Fibroblast of lung (primary cell): ENCODE results near the gene FKBP1A. TPM values are rescaled to one million over a fixed set of nuclear protein-coding genes. Genes with fewer than 3 reads are reported as not detected.

Experiments used
- DNase-seq, 2 donors: peaks; one replicate each; pipeline versions ENCODE4 v3.0.0 to v3.0.0-alpha.2; 2010; ENCODE audit warnings: low read depth in 2 of 2
- H2AFZ ChIP-seq: 2 replicates; pipeline ENCODE4 v1.5.1; 2012; ENCODE audit warnings: low read length, control low read depth, inconsistent platforms
- H3K27ac ChIP-seq: 2 replicates; pipeline ENCODE4 v1.5.1; 2011; ENCODE audit warnings: low read length, control low read depth; ENCODE audit not compliant: insufficient read depth
- H3K27me3 ChIP-seq: 2 replicates; pipeline ENCODE4 v1.5.1; 2011; ENCODE audit warnings: mild to moderate bottlenecking, low read length; ENCODE audit not compliant: control insufficient read depth, insufficient read depth
- H3K36me3 ChIP-seq: 2 replicates; pipeline ENCODE4 v1.5.1; 2011; ENCODE audit warnings: low read length; ENCODE audit not compliant: control insufficient read depth, insufficient read depth
- H3K4me1 ChIP-seq: 2 replicates; pipeline ENCODE4 v1.5.1; 2011; ENCODE audit warnings: low read length; ENCODE audit not compliant: control insufficient read depth, insufficient read depth; ENCODE audit errors: extremely low read depth
- H3K4me2 ChIP-seq: 2 replicates; pipeline ENCODE4 v1.5.1; 2011; ENCODE audit warnings: low read length, control low read depth; ENCODE audit not compliant: insufficient read depth; ENCODE audit errors: extremely low read depth
- H3K4me3 ChIP-seq, 4 experiments: fragments of 200-600 bp in 1 of 4; sonication (generic) in 1 of 4; replicated peaks in 1 of 4; 2 replicates each; pipeline ENCODE4 v1.5.1; 2011 to 2016; ENCODE audit warnings: low read length in 4 of 4, low read depth in 3 of 4, mild to moderate bottlenecking in 3 of 4, control low read depth in 2 of 4, inconsistent platforms in 1 of 4, mixed read lengths in 1 of 4; ENCODE audit not compliant: insufficient read depth in 1 of 4; ENCODE audit errors: control extremely low read depth in 1 of 4
- H3K79me2 ChIP-seq: 2 replicates; pipeline ENCODE4 v1.5.1; 2012; ENCODE audit warnings: mild to moderate bottlenecking, low read length, inconsistent platforms; ENCODE audit not compliant: control insufficient read depth, insufficient read depth
- H3K9ac ChIP-seq: 2 replicates; pipeline ENCODE4 v1.5.1; 2011; ENCODE audit warnings: mild to moderate bottlenecking, low read length, control low read depth; ENCODE audit not compliant: insufficient read depth
- H3K9me3 ChIP-seq: 2 replicates; pipeline ENCODE4 v1.5.1; 2012; ENCODE audit warnings: low read depth, low read length; ENCODE audit not compliant: control insufficient read depth, insufficient read depth
- H4K20me1 ChIP-seq: 2 replicates; pipeline ENCODE4 v1.5.1; 2011; ENCODE audit warnings: low read length; ENCODE audit not compliant: control insufficient read depth, insufficient read depth; ENCODE audit errors: extremely low read depth
- EZH2 ChIP-seq: IDR thresholded peaks from 2 replicates; pipeline ENCODE4 v1.5.1; 2012; ENCODE audit warnings: low read length, control low read depth, mild to moderate bottlenecking; ENCODE audit errors: missing control alignments
- polyA plus RNA-seq, 2 donors: library from polyadenylated mRNA; depleted of rRNA in 1 of 2; stranded (reverse) in 1 of 2; unstranded in 1 of 2; fragments of >200 nt; gene quantifications; 2 replicates each; pipeline ENCODE4 v1.2.1, GENCODE V29; 2011 to 2012; ENCODE audit warnings: missing spikeins in 1 of 2
- total RNA-seq: library from RNA; depleted of rRNA; stranded (reverse); fragments of >200 nt; gene quantifications from 2 replicates; pipeline ENCODE4 v1.2.1, GENCODE V29; 2014
- TF ChIP-seq, protein P1 (sequence below), 2 donors: IDR thresholded peaks in 1 of 2; conservative IDR thresholded peaks in 1 of 2; 1 replicate in 1 of 2; 2 replicates in 1 of 2; pipeline ENCODE4 v1.5.1; 2011 to 2012; ENCODE audit warnings: low read length in 2 of 2, control low read depth in 1 of 2, inconsistent platforms in 1 of 2, low read depth in 1 of 2, mild to moderate bottlenecking in 1 of 2

FKBP1A gene
- total and polyA plus RNA-seq, 2 donors (not counting 1 experiment from before 2014, with no cell fraction given) = 120 to 440 TPM

- TF ChIP-seq, protein P1, sequence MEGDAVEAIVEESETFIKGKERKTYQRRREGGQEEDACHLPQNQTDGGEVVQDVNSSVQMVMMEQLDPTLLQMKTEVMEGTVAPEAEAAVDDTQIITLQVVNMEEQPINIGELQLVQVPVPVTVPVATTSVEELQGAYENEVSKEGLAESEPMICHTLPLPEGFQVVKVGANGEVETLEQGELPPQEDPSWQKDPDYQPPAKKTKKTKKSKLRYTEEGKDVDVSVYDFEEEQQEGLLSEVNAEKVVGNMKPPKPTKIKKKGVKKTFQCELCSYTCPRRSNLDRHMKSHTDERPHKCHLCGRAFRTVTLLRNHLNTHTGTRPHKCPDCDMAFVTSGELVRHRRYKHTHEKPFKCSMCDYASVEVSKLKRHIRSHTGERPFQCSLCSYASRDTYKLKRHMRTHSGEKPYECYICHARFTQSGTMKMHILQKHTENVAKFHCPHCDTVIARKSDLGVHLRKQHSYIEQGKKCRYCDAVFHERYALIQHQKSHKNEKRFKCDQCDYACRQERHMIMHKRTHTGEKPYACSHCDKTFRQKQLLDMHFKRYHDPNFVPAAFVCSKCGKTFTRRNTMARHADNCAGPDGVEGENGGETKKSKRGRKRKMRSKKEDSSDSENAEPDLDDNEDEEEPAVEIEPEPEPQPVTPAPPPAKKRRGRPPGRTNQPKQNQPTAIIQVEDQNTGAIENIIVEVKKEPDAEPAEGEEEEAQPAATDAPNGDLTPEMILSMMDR (conservative IDR thresholded peaks at IDR 0.05 in 1 of 2, IDR thresholded peaks at IDR 0.05 in 1 of 2; ENCODE audit: low read depth in 1 of 2, low read length in 2 of 2) = no peak
- no peak for TF ChIP-seq EZH2
- H4K20me1 ChIP-seq = peaks cover 3% of the 10 kb centered on the region
- H3K4me1 ChIP-seq = peaks cover 3% of the 10 kb centered on the region
These were observed 9.0 kb downstream of the FKBP1A start for GRCh38 chr20:1383623-1384404.

GRCh38 chr20:1382670-1383069, 10.2 kb downstream of the FKBP1A start:
- Histone ChIP-seq H3K27me3 (no peaks in the 10 kb centered on the region), H3K9ac (no peak overlapping the region), H3K4me2 (peak overlapping the region; percentile 0), H3K9me3 (no peaks in the 10 kb centered on the region), H3K27ac (peak overlapping the region; percentile 11), H4K20me1 (peaks cover 3% of the 10 kb centered on the region), H3K36me3 (no peaks in the 10 kb centered on the region), H2AFZ (no peak overlapping the region), H3K79me2 (peaks cover 94% of the 10 kb centered on the region), H3K4me3 (no peak overlapping the region), H3K4me1 (peaks cover 2% of the 10 kb centered on the region)
- TF ChIP-seq, protein P1 (conservative IDR thresholded peaks at IDR 0.05 in 1 of 2, IDR thresholded peaks at IDR 0.05 in 1 of 2; ENCODE audit: low read depth in 1 of 2, low read length in 2 of 2) = no peak
- no peak for TF ChIP-seq EZH2
- DNase-seq = peak in 1 of 2 donors; percentile 45

More at GRCh38 chr20:1383623-1384404, 9.0 kb downstream of the FKBP1A start:
- no peak overlapping the region for H3K27ac ChIP-seq
- DNase-seq = no peak
- H2AFZ ChIP-seq = no peak overlapping the region
- no peak overlapping the region for H3K9ac ChIP-seq
- no peak overlapping the region for H3K4me2 ChIP-seq
- H3K27me3 ChIP-seq = no peaks in the 10 kb centered on the region
- no peaks in the 10 kb centered on the region for H3K9me3 ChIP-seq
- H3K79me2 ChIP-seq = peaks cover 94% of the 10 kb centered on the region
- H3K4me3 ChIP-seq = no peak overlapping the region
- no peaks in the 10 kb centered on the region for H3K36me3 ChIP-seq

DNA sequence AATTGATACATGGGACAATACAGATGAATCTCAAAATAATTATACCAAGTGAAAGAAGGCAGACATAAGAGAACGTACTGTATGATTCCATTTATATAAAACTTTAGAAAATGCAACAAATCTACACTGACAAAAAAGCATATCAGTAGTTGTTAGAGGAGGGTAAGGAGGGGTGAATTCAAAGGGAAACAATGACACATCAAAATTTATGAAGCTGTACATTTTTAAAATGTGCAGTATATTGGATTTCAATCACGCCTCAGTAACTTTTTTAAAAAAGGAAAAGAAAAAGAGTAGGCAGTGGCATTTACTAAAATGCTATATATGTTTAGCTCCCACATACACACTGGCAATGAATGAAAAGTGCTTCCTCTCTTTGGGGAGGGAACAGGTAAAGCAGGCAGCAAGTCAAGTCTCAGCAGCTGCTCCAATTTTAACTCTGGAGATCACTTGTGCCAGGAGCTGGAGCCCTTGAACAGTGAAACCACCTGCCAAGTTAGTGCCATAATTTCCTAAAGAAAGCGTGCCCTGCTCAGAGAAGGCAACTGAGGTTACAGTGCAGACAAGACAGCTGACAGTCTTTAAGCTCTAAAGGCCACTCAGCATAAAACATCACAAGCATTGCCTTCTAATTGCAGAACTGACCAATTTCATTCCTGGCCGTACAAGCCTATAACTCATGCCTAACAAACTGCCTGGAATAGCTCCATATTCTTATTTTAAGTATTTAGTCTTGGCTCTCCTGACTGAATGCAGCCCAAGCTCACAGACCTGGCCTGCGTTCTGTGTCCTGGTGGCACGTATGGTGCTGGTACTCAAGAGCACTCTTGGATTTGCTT, 10.9 kb downstream of the FKBP1A start:
- peaks cover 3% of the 10 kb centered on the region for H4K20me1 ChIP-seq
- peak overlapping the region in 1 of 4 experiments; percentile 1 for H3K4me3 ChIP-seq
- H2AFZ ChIP-seq = no peak overlapping the region
- H3K4me2 ChIP-seq = peak overlapping the region; percentile 27
- H3K36me3 ChIP-seq = no peaks in the 10 kb centered on the region
- H3K9ac ChIP-seq = no peak overlapping the region
- peaks cover 2% of the 10 kb centered on the region for H3K4me1 ChIP-seq
- no peaks in the 10 kb centered on the region for H3K27me3 ChIP-seq
- DNase-seq = peak; percentile 39 to 82
- peaks cover 94% of the 10 kb centered on the region for H3K79me2 ChIP-seq
- H3K9me3 ChIP-seq = no peaks in the 10 kb centered on the region
- peak overlapping the region; percentile 11 for H3K27ac ChIP-seq
- TF ChIP-seq EZH2 = no peak
- TF ChIP-seq, protein P1 (conservative IDR thresholded peaks at IDR 0.05 in 1 of 2, IDR thresholded peaks at IDR 0.05 in 1 of 2; ENCODE audit: low read depth in 1 of 2, low read length in 2 of 2) = no peak
